Esophagus squamous epithelium (tissue), 4 donors: ENCODE measurements around the gene S100A6.

Experiments
- POLR2A ChIP-seq, 4 donors: fragments of 450-650 bp; IDR thresholded peaks; one replicate each; pipeline ENCODE4 v1.6.1; 2017; ENCODE audit warnings: antibody characterized with exemption in 4 of 4, mild to moderate bottlenecking in 4 of 4, moderate library complexity in 3 of 4
- TF ChIP-seq, protein P1 (sequence below), 6 experiments: fragments of 450-650 bp in 4 of 6; fragments of 200-600 bp in 2 of 6; sonication (generic) in 2 of 6; IDR thresholded peaks; one replicate each; pipeline ENCODE4 v1.5.1; 2016 to 2019; ENCODE audit warnings: antibody characterized with exemption in 6 of 6, mild to moderate bottlenecking in 4 of 6, moderate library complexity in 4 of 6

DNA sequence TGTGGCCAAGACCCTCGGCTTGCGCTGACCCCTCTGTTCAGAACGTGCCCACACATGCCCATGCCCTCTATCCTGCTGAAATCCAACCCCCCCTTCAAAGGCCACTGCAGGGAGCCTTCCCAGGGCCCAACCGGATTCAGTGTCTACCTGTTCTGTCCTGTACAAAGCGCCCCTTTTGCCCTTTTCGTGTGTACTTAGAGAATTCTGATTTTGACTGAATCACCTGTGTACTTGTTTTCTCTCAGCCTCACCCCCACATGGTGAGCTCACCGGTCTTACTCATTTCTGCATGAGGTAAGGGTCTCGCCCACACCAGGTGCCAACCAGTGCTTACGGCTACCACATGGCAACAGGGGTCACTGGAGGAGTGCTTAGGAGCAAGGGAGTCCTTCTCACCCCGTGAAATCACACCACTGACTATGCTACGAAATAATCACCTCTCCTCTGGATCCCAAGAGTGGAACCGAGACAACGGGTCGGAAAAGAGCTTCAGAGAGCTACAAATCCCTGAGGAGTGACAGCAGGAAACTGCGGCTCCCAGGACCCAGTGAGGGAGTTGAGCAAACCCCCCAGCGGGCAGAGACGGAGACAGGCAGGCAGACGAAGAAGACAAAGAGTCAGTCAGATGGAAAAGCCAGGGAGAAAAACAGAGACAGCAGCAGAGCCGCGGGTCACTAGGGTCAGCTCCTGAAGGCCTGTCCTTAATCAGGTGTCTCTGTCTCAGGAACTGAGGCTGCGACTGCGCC lies 32.0 kb upstream of the S100A6 start:
- TF ChIP-seq, protein P1, sequence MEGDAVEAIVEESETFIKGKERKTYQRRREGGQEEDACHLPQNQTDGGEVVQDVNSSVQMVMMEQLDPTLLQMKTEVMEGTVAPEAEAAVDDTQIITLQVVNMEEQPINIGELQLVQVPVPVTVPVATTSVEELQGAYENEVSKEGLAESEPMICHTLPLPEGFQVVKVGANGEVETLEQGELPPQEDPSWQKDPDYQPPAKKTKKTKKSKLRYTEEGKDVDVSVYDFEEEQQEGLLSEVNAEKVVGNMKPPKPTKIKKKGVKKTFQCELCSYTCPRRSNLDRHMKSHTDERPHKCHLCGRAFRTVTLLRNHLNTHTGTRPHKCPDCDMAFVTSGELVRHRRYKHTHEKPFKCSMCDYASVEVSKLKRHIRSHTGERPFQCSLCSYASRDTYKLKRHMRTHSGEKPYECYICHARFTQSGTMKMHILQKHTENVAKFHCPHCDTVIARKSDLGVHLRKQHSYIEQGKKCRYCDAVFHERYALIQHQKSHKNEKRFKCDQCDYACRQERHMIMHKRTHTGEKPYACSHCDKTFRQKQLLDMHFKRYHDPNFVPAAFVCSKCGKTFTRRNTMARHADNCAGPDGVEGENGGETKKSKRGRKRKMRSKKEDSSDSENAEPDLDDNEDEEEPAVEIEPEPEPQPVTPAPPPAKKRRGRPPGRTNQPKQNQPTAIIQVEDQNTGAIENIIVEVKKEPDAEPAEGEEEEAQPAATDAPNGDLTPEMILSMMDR (IDR thresholded peaks at IDR 0.05) = no peak
- TF ChIP-seq POLR2A (IDR thresholded peaks at IDR 0.05) = no peak
